Activated naive CD4-positive, alpha-beta T cell treated with anti-CD3 and anti-CD28 coated beads, Interleukin-2, amount 50 U/mL, for 24 hours (primary cell): ENCODE measurements around the gene GARIN5A.

Source experiments
- H3K27ac Mint-ChIP-seq: one replicate; pipeline ENCODE4 v1.8.0; 2021; ENCODE audit warnings: mild to moderate bottlenecking, mixed read lengths
- H3K27me3 Mint-ChIP-seq: one replicate; pipeline ENCODE4 v1.8.0; 2021; ENCODE audit warnings: mixed read lengths
- H3K36me3 Mint-ChIP-seq: one replicate; pipeline ENCODE4 v1.8.0; 2021; ENCODE audit warnings: mixed read lengths
- H3K4me1 Mint-ChIP-seq: one replicate; pipeline ENCODE4 v1.8.0; 2021; ENCODE audit warnings: mixed read lengths
- H3K4me3 Mint-ChIP-seq: one replicate; pipeline ENCODE4 v1.8.0; 2021; ENCODE audit warnings: mild to moderate bottlenecking, mixed read lengths
- H3K9me3 Mint-ChIP-seq: one replicate; pipeline ENCODE4 v1.8.0; 2021; ENCODE audit warnings: mixed read lengths

The GARIN5A gene

DNA sequence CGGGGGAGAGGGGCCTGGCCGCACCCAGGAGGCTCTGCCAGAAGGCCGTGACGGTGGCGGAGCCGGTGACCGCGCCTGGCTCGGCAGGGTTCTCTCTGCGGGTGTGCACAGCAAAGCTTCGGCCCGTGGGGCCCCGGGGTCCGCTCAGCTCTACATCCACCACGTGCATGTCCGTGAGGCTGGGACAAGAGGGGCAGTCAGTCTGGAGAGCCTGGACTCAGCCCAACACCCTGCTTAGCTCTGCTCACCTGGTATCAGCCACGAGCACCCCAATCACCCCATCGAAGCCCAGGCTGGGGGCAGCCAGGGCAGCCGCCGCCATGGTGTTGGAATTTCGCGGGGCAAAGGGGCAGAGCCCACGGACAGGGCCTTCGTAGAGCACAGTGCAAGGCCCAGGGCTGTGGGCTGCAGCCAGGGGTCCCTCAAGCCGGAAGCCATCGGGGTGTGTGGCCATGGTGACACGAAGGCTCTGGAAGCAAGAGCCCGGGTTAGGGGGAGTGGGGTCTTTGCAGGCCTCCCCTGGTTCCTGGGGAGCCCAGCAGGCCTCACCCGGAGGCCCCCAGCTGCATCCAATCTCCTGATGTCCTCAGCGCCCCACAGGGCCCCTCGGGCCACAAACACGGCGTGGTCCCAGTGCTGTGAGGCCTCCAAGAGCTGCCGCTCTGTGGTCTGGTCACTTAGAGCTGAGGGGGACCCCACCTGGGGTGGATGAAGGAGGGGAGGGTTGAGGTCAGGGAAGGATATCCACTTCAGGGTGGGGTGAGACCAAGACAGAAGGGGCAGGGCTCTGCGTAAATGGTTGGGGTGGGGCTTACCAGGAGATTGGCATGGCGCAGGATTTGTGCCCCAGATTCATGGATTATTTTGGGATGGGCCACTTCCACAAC, 35.7 kb upstream of the GARIN5A start:
- no peaks in the 10 kb centered on the region for H3K27me3 Mint-ChIP-seq
- H3K9me3 Mint-ChIP-seq, result no peaks in the 10 kb centered on the region
- peaks cover 13% of the 10 kb centered on the region for H3K4me1 Mint-ChIP-seq
- peak overlapping the region; percentile 95 for H3K4me3 Mint-ChIP-seq
- no peak overlapping the region for H3K27ac Mint-ChIP-seq
- peaks cover 2% of the 10 kb centered on the region for H3K36me3 Mint-ChIP-seq

GRCh38 chr19:50511069-50511822, 34.6 kb upstream of the GARIN5A start, which contains the start of gene JOSD2:
Gene JOSD2, minus strand, starts transcription at chr19:50511191. Its CDS starts 760 bp downstream, at chr19:50510431.
- Mint-ChIP-seq H3K36me3 (peaks cover 2% of the 10 kb centered on the region), H3K27ac (peak within 1 kb of the TSS; percentile 99), H3K4me3 (peak within 1 kb of the TSS; percentile 95), H3K9me3 (no peaks in the 10 kb centered on the region), H3K4me1 (peaks cover 13% of the 10 kb centered on the region), H3K27me3 (no peaks in the 10 kb centered on the region)

- Mint-ChIP-seq H3K27me3 (no peaks in the 10 kb centered on the region), H3K27ac (peak overlapping the region; percentile 99), H3K4me1 (peaks cover 13% of the 10 kb centered on the region), H3K9me3 (no peaks in the 10 kb centered on the region), H3K4me3 (peak overlapping the region; percentile 95), H3K36me3 (peaks cover 2% of the 10 kb centered on the region)
Measured at GRCh38 chr19:50510700-50511068, 34.0 kb upstream of the GARIN5A start.

- Mint-ChIP-seq H3K9me3 (no peaks in the 10 kb centered on the region), H3K4me1 (peaks cover 13% of the 10 kb centered on the region), H3K4me3 (peak overlapping the region; percentile 95), H3K36me3 (peaks cover 2% of the 10 kb centered on the region), H3K27ac (peak overlapping the region; percentile 99), H3K27me3 (no peaks in the 10 kb centered on the region)
Measured at GRCh38 chr19:50510121-50510670, 33.5 kb upstream of the GARIN5A start.

GRCh38 chr19:50509366-50509765, 32.7 kb upstream of the GARIN5A start:
- peaks cover 13% of the 10 kb centered on the region for H3K4me1 Mint-ChIP-seq
- no peaks in the 10 kb centered on the region for H3K27me3 Mint-ChIP-seq
- H3K36me3 Mint-ChIP-seq, result peaks cover 2% of the 10 kb centered on the region
- H3K27ac Mint-ChIP-seq, result peak overlapping the region; percentile 30
- no peaks in the 10 kb centered on the region for H3K9me3 Mint-ChIP-seq
- H3K4me3 Mint-ChIP-seq, result peak overlapping the region; percentile 64

DNA sequence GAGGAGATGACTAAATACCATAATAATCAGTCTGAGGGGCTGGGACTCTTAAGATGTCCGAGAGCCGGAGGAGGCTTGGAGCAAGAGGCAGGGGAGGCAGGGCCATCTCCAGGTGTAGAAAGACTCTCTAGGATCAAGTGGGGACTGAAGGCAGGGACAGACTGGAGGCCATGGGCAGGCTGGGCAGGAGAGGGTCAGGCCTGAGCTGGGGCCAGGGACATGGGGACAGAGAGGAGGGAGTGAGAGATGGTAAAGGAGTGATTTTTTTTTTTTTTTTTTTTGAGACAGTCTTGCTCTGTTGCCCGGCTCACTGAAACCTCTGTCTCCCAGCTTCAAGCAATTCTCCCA, 32.2 kb upstream of the GARIN5A start:
- no peaks in the 10 kb centered on the region for H3K9me3 Mint-ChIP-seq
- peaks cover 2% of the 10 kb centered on the region for H3K36me3 Mint-ChIP-seq
- peak overlapping the region; percentile 51 for H3K4me3 Mint-ChIP-seq
- H3K27ac Mint-ChIP-seq, result peak overlapping the region; percentile 77
- H3K4me1 Mint-ChIP-seq, result peaks cover 13% of the 10 kb centered on the region
- H3K27me3 Mint-ChIP-seq, result no peaks in the 10 kb centered on the region

DNA sequence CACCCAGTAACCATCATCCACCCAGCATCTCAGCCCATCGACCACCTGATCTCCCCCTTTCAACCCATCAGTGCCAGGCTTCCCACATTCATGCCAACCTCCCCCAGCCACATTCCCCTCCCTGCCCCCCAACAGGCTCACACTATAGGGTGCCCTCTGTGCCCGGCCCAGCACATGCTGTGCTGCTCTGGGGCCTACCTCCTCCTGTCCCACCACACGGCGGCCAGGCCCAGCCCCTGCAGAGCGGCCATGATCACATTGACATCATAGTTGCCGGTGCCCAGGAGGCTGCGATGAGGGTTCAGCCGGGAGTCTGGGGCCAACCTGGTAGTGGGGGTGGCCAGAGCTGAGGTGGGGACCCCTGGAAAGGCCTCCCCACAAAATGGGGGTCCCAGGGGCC, 30.7 kb upstream of the GARIN5A start:
- no peak overlapping the region for H3K27ac Mint-ChIP-seq
- peaks cover 2% of the 10 kb centered on the region for H3K36me3 Mint-ChIP-seq
- no peaks in the 10 kb centered on the region for H3K27me3 Mint-ChIP-seq
- H3K4me3 Mint-ChIP-seq, result no peak overlapping the region
- peaks cover 13% of the 10 kb centered on the region for H3K4me1 Mint-ChIP-seq
- H3K9me3 Mint-ChIP-seq, result no peaks in the 10 kb centered on the region

DNA sequence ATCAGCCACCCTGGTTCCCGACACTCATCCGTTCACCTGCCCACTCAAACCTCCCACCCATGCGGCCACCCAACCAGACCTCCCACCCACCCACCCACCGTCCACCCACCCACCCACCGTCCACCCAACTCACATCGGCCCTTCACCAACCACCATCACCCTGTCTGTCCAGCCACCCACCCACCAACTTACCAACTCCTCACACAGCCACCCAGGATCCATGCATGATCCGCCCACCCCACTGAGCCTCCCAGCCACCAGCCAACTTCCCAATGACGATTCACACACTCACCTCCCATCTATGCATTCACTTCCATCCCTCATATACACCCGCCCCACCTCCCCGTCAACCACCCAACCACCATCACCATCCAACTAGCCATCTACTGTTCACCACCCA, 30.1 kb upstream of the GARIN5A start:
- no peaks in the 10 kb centered on the region for H3K9me3 Mint-ChIP-seq
- no peak overlapping the region for H3K27ac Mint-ChIP-seq
- H3K4me1 Mint-ChIP-seq, result peaks cover 10% of the 10 kb centered on the region
- no peaks in the 10 kb centered on the region for H3K27me3 Mint-ChIP-seq
- H3K4me3 Mint-ChIP-seq, result no peak overlapping the region
- peaks cover 2% of the 10 kb centered on the region for H3K36me3 Mint-ChIP-seq

DNA sequence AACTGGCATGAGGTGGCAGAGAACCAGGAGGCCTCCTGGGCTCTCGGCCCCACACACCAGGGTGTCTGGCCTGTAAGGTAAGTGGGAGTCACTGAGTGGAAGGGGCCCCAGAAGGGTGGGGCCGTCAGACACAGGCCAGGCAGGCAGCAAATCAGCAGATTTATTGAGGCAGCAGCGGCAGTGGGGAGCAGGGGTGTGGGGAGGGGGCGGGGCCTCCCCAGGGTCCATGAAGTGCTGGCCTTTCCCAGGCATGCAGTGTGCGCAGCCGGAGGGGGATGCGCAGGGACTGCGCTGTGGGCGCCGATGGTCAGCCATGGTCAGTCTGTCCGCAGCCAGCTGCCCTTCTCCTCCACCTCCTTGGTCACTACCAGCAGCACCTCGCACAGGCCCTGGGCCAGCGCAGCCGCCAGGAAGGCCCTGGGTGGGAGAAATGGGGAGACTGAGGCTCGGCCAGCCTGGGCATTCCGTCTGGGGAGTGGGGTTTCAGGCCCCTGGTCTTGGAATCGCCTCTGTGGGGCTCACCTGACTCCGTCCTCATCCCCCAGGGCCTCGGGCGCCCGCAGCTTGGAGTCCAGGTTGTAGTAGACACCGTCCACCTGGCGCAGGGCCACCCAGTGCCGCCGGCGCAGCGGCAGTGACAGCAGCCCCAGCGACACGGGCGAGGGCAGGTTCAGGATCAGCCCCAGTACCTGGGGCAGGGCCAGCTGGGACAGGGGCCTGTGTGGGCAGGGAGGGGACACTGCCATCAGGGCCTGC, 29.4 kb upstream of the GARIN5A start:
- Mint-ChIP-seq H3K4me1 (peaks cover 5% of the 10 kb centered on the region), H3K27ac (no peak overlapping the region), H3K36me3 (peaks cover 2% of the 10 kb centered on the region), H3K9me3 (no peaks in the 10 kb centered on the region), H3K4me3 (no peak overlapping the region), H3K27me3 (no peaks in the 10 kb centered on the region)

GRCh38 chr19:50501568-50502475, 25.2 kb upstream of the GARIN5A start:
- Mint-ChIP-seq H3K9me3 (no peaks in the 10 kb centered on the region), H3K4me1 (no peaks in the 10 kb centered on the region), H3K27me3 (no peaks in the 10 kb centered on the region), H3K27ac (no peak overlapping the region), H3K4me3 (no peak overlapping the region), H3K36me3 (peaks cover 1% of the 10 kb centered on the region)

DNA sequence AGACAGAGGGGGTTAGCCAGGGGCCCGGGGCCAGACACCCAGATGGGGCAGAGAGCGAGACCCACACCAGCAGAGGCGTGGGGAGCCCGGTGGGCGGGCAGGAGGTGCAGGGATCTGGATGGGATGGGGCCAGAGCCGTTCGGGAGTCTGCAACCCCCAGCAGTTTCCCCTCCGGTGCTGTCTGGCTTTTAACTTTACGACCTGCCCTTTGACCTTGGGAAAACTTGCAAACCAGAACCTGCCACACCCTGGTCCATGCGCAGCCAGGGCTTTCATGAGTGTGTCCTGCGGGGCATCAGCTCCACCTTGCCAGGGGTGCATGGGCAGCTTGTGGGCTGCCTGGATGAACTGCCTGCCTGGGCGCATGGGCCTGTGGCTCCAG, 24.5 kb upstream of the GARIN5A start:
- H3K27ac Mint-ChIP-seq, result no peak overlapping the region
- no peaks in the 10 kb centered on the region for H3K4me1 Mint-ChIP-seq
- no peaks in the 10 kb centered on the region for H3K27me3 Mint-ChIP-seq
- no peak overlapping the region for H3K4me3 Mint-ChIP-seq
- no peaks in the 10 kb centered on the region for H3K9me3 Mint-ChIP-seq
- H3K36me3 Mint-ChIP-seq, result peaks cover 1% of the 10 kb centered on the region

DNA sequence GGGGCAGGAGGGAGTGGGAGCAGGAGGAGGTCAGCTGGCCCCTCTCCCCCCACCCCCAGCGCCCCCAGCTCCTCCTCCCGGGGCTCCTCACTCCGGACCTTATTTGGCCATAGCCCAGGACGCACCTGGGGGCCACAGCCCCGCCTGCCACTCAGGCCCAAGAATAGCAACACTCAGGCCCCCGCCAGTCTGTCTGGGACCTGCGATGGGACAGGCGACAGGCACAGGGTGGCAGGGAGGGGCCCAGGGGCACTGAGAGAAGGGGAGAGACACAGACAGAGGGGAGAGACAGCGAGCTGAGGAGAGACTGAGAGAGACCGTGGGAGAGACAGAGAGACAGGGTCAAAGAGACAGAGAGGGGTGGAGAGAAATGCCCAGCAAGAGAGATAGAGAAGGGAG, 24.1 kb upstream of the GARIN5A start:
- Mint-ChIP-seq H3K27ac (no peak overlapping the region), H3K27me3 (no peaks in the 10 kb centered on the region), H3K9me3 (no peaks in the 10 kb centered on the region), H3K4me1 (no peaks in the 10 kb centered on the region), H3K36me3 (peaks cover 1% of the 10 kb centered on the region), H3K4me3 (no peak overlapping the region)

- H3K36me3 Mint-ChIP-seq, result peaks cover 1% of the 10 kb centered on the region
Measured at GRCh38 chr19:50500060-50500752, 23.6 kb upstream of the GARIN5A start.

More at GRCh38 chr19:50500060-50500752, 23.6 kb upstream of the GARIN5A start:
- Mint-ChIP-seq H3K27me3 (no peaks in the 10 kb centered on the region), H3K4me1 (no peaks in the 10 kb centered on the region), H3K9me3 (no peaks in the 10 kb centered on the region), H3K27ac (no peak overlapping the region), H3K4me3 (no peak overlapping the region)
